Hepatocyte (in vitro differentiated cells): ENCODE data around the gene PLCB4.

Experiments
- CTCF ChIP-seq: fragments of 200-600 bp; sonication (generic); IDR thresholded peaks from 2 replicates; pipeline ENCODE4 v1.5.1; 2016; ENCODE audit warnings: antibody characterized with exemption, mild to moderate bottlenecking; ENCODE audit not compliant: poor library complexity
- EZH2 ChIP-seq: fragments of 200-600 bp; sonication (generic); IDR thresholded peaks from 2 replicates; pipeline ENCODE4 v1.6.1; 2016; ENCODE audit warnings: antibody characterized with exemption, mild to moderate bottlenecking, borderline replicate concordance
- EZH2phosphoT487 ChIP-seq: fragments of 200-600 bp; sonication (generic); IDR thresholded peaks from one replicate; pipeline ENCODE4 v1.6.1; 2018; ENCODE audit warnings: antibody characterized with exemption, mild to moderate bottlenecking, low read depth, moderate library complexity; ENCODE audit not compliant: unreplicated experiment, severe bottlenecking

- TF ChIP-seq EZH2 = no peak
- TF ChIP-seq CTCF = peak; percentile 43
- TF ChIP-seq EZH2phosphoT487 = no peak
These were observed 146.7 kb downstream of the PLCB4 start for GRCh38 chr20:9215539-9215938.
